Mesothelial cell of epicardium (in vitro differentiated cells): Measurements from ENCODE around the gene LSS. TPM values are rescaled to one million over a fixed set of nuclear protein-coding genes. Genes with fewer than 3 reads are reported as not detected.

Source experiments
- DNase-seq, 2 experiments: peaks; one replicate each; pipeline ENCODE4 v3.0.0; 2021; ENCODE audit warnings: low spot score in 2 of 2; ENCODE audit not compliant: unreplicated experiment in 2 of 2
- H3K27ac Mint-ChIP-seq: 2 replicates; pipeline ENCODE4 v1.8.0; 2021; ENCODE audit warnings: mixed read lengths
- H3K27me3 Mint-ChIP-seq: 2 replicates; pipeline ENCODE4 v1.8.0; 2021; ENCODE audit warnings: low read depth, mixed read lengths
- H3K36me3 Mint-ChIP-seq: 2 replicates; pipeline ENCODE4 v1.8.0; 2021; ENCODE audit warnings: mixed read lengths
- H3K4me1 Mint-ChIP-seq: 2 replicates; pipeline ENCODE4 v1.8.0; 2021; ENCODE audit warnings: mixed read lengths
- H3K4me3 Mint-ChIP-seq: 2 replicates; pipeline ENCODE4 v1.8.0; 2021; ENCODE audit warnings: mild to moderate bottlenecking, moderate library complexity, mixed read lengths
- H3K9me3 Mint-ChIP-seq: 2 replicates; pipeline ENCODE4 v1.8.0; 2021; ENCODE audit warnings: mixed read lengths
- CTCF ChIP-seq: fragments of 200-600 bp; sonication (generic); IDR thresholded peaks from one replicate; pipeline ENCODE4 v1.5.0; 2021; ENCODE audit warnings: antibody characterized with exemption; ENCODE audit not compliant: unreplicated experiment
- total RNA-seq: library from RNA; stranded (reverse); gene quantifications from 3 replicates; pipeline ENCODE4 v1.2.1, GENCODE V29; 2021

Gene LSS
- total RNA-seq, 1 donor from 2014 or later = 85.8 TPM

- TF ChIP-seq CTCF = no peak
- no peak overlapping the region for H3K27ac Mint-ChIP-seq
- no peak overlapping the region for H3K4me3 Mint-ChIP-seq
- peaks cover 50% of the 10 kb centered on the region for H3K36me3 Mint-ChIP-seq
- DNase-seq = peak in 1 of 2 experiments; percentile 22
- no peaks in the 10 kb centered on the region for H3K27me3 Mint-ChIP-seq
- H3K4me1 Mint-ChIP-seq = no peaks in the 10 kb centered on the region
- H3K9me3 Mint-ChIP-seq = peaks cover 6% of the 10 kb centered on the region
Observed at GRCh38 chr21:46196733-46197132, 31.8 kb downstream of the LSS start.

- TF ChIP-seq CTCF = no peak
- Mint-ChIP-seq H3K27me3 (no peaks in the 10 kb centered on the region), H3K9me3 (peaks cover 6% of the 10 kb centered on the region), H3K36me3 (peaks cover 48% of the 10 kb centered on the region), H3K4me1 (no peaks in the 10 kb centered on the region), H3K4me3 (no peak overlapping the region), H3K27ac (no peak overlapping the region)
- DNase-seq = peak in 1 of 2 experiments; percentile 17
Observed at GRCh38 chr21:46195595-46196195, 32.9 kb downstream of the LSS start.

- Mint-ChIP-seq H3K4me3 (no peak overlapping the region), H3K9me3 (peaks cover 4% of the 10 kb centered on the region), H3K4me1 (no peaks in the 10 kb centered on the region), H3K27ac (no peak overlapping the region), H3K36me3 (peaks cover 39% of the 10 kb centered on the region), H3K27me3 (no peaks in the 10 kb centered on the region)
- TF ChIP-seq CTCF = no peak
- peak in 1 of 2 experiments; percentile 32 for DNase-seq
Observed at GRCh38 chr21:46194374-46195334, 33.9 kb downstream of the LSS start.

GRCh38 chr21:46193829-46194373 is 34.7 kb downstream of the LSS start:
- Mint-ChIP-seq H3K27me3 (no peaks in the 10 kb centered on the region), H3K4me1 (peaks cover 6% of the 10 kb centered on the region), H3K9me3 (no peaks in the 10 kb centered on the region), H3K4me3 (no peak overlapping the region), H3K27ac (no peak overlapping the region), H3K36me3 (peaks cover 31% of the 10 kb centered on the region)
- TF ChIP-seq CTCF = no peak
- no peak for DNase-seq

GRCh38 chr21:46191686-46192575 is 36.6 kb downstream of the LSS start:
- no peaks in the 10 kb centered on the region for H3K27me3 Mint-ChIP-seq
- H3K27ac Mint-ChIP-seq = no peak overlapping the region
- H3K4me3 Mint-ChIP-seq = no peak overlapping the region
- peaks cover 20% of the 10 kb centered on the region for H3K4me1 Mint-ChIP-seq
- no peaks in the 10 kb centered on the region for H3K9me3 Mint-ChIP-seq
- peaks cover 24% of the 10 kb centered on the region for H3K36me3 Mint-ChIP-seq
- peak in 1 of 2 experiments; percentile 35 for DNase-seq
- TF ChIP-seq CTCF = no peak
